HepG2 (cell line): Measurements from ENCODE around the gene AGPAT2. TPM values are rescaled to one million over a fixed set of nuclear protein-coding genes. Genes with fewer than 3 reads are reported as not detected.
A peak's percentile ranks its signal among the peaks of the same experiment; 100 is the strongest.

Experiments
- ATAC-seq: fragments of 200-7000 bp; cut with Tn5 transposase; 3 replicates; pipeline ENCODE4 v1.9.1; 2020; ENCODE audit warnings: mild to moderate bottlenecking, moderate library complexity
- BruUV-seq: library from RNA; stranded (reverse); fragments of 400-500 nt; replicated peaks from 2 replicates; lab custom pipeline; 2021; lab: Mats Ljungman, UMichigan
- CTCF ChIA-PET: fragments of 300-600 bp; formaldehyde crosslinking; extraction: SDS; loops from one replicate; lab custom pipeline; 2021; ENCODE audit warnings: low total read pairs, inconsistent platforms, low intra/inter-chr PET ratio; lab: Yijun Ruan, JAX
- POLR2A ChIA-PET: fragments of 350-600 bp; sonication (Branson Sonifier 250); formaldehyde crosslinking; loops from one replicate; lab custom pipeline; 2020; ENCODE audit warnings: antibody characterized with exemption, inconsistent platforms; lab: Yijun Ruan, JAX
- DNase-seq: peaks from one replicate; pipeline ENCODE4 v3.0.0-alpha.2; 2015; ENCODE audit warnings: low spot score
- FAIRE-seq: peaks from 3 replicates; lab custom pipeline; 2011; peaks lifted over from hg19 to GRCh38; lab: Jason Lieb, UNC
- H2AFZ ChIP-seq: one replicate; pipeline ENCODE4 v1.6.1; 2011; ENCODE audit warnings: low read length, inconsistent platforms
- H3K27ac ChIP-seq: fragments of 300-600 bp; 3 replicates; pipeline ENCODE4 v1.8.0; 2011; ENCODE audit warnings: mixed run types, mild to moderate bottlenecking, mixed read lengths, low read length, inconsistent platforms; ENCODE audit not compliant: insufficient read depth; ENCODE audit errors: extremely low read length
- H3K27me3 ChIP-seq, 2 experiments: fragments of 200-600 bp in 1 of 2; 2 replicates in 1 of 2; 3 replicates in 1 of 2; pipeline versions ENCODE4 v1.6.0 to v1.8.0; 2011; ENCODE audit warnings: low read length in 2 of 2, mild to moderate bottlenecking in 2 of 2, moderate library complexity in 2 of 2, inconsistent platforms in 1 of 2; ENCODE audit not compliant: insufficient read depth in 2 of 2, control insufficient read depth in 1 of 2
- H3K36me3 ChIP-seq, 2 experiments: fragments of 200-600 bp in 1 of 2; replicated peaks in 1 of 2; 2 replicates in 1 of 2; 3 replicates in 1 of 2; pipeline versions ENCODE4 v1.5.1 to v1.8.0; 2011; ENCODE audit warnings: low read length in 2 of 2, inconsistent platforms in 1 of 2; ENCODE audit not compliant: insufficient read depth in 2 of 2, control insufficient read depth in 1 of 2
- H3K4me1 ChIP-seq: 2 replicates; pipeline ENCODE4 v1.5.1; 2012; ENCODE audit warnings: low read length, inconsistent platforms; ENCODE audit not compliant: insufficient read depth
- H3K4me2 ChIP-seq: 2 replicates; pipeline ENCODE4 v1.6.0; 2011; ENCODE audit warnings: low read depth, low read length, inconsistent platforms
- H3K4me3 ChIP-seq, 3 experiments: fragments of 200-600 bp in 1 of 3; sonication (generic), shearing (Covaris generic) in 1 of 3; replicated peaks in 1 of 3; 2 replicates each; pipeline ENCODE4 v1.5.1; 2011 to 2016; ENCODE audit warnings: low read length in 3 of 3, inconsistent platforms in 2 of 3, low read depth in 2 of 3, mild to moderate bottlenecking in 2 of 3, control low read depth in 1 of 3, mixed read lengths in 1 of 3; ENCODE audit not compliant: insufficient read depth in 1 of 3
- H3K79me2 ChIP-seq: one replicate; pipeline ENCODE4 v1.6.1; 2011; ENCODE audit warnings: low read length, inconsistent platforms; ENCODE audit not compliant: insufficient read depth
- H3K9ac ChIP-seq: 2 replicates; pipeline ENCODE4 v1.6.0; 2011; ENCODE audit warnings: mild to moderate bottlenecking, low read depth, low read length, inconsistent platforms; ENCODE audit not compliant: insufficient read depth
- H3K9me3 ChIP-seq: 2 replicates; pipeline ENCODE4 v1.5.1; 2012; ENCODE audit warnings: mild to moderate bottlenecking, low read length
- H4K20me1 ChIP-seq: 2 replicates; pipeline ENCODE4 v1.6.0; 2011; ENCODE audit warnings: inconsistent platforms, mild to moderate bottlenecking, low read length, moderate library complexity; ENCODE audit not compliant: insufficient read depth
- HNF4A ChIP-seq: sonication (generic); formaldehyde crosslinking; IDR thresholded peaks from 2 replicates; pipeline ENCODE4 v1.4.0; 2020; ENCODE audit warnings: missing genetic modification reagents
- NRL ChIP-seq: sonication (generic); formaldehyde crosslinking; IDR thresholded peaks from 2 replicates; pipeline ENCODE4 v1.5.0; 2020; ENCODE audit warnings: missing genetic modification reagents, mild to moderate bottlenecking, moderate library complexity, borderline replicate concordance
- RBM22 ChIP-seq: fragments of 200-400 bp; formaldehyde crosslinking; optimal IDR thresholded peaks from 2 replicates; pipeline ENCODE3; 2017; ENCODE audit warnings: mild to moderate bottlenecking, low read length, moderate library complexity
- REPIN1 ChIP-seq: sonication (generic); formaldehyde crosslinking; IDR thresholded peaks from 2 replicates; pipeline ENCODE4 v1.8.0; 2022; ENCODE audit warnings: missing genetic modification reagents, low read depth, mild to moderate bottlenecking, borderline replicate concordance
- SAP130 ChIP-seq: IDR thresholded peaks from 2 replicates; pipeline ENCODE4 v1.6.1; 2016; ENCODE audit warnings: low read depth
- SRSF9 ChIP-seq: fragments of 200-400 bp; formaldehyde crosslinking; IDR thresholded peaks from 2 replicates; pipeline ENCODE4 v1.6.1; 2018; ENCODE audit warnings: borderline replicate concordance, mild to moderate bottlenecking, low read depth, low read length; ENCODE audit not compliant: insufficient read depth, poor library complexity, severe bottlenecking
- TEAD2 ChIP-seq: sonication (generic); formaldehyde crosslinking; IDR thresholded peaks from 2 replicates; pipeline ENCODE4 v1.9.0; 2021; ENCODE audit warnings: missing genetic modification reagents
- ZFX ChIP-seq: sonication (generic); formaldehyde crosslinking; IDR thresholded peaks from 2 replicates; pipeline ENCODE4 v1.4.0; 2020; ENCODE audit warnings: mild to moderate bottlenecking, low read depth, missing genetic modification reagents, moderate library complexity
- ZNF124 ChIP-seq: sonication (generic); formaldehyde crosslinking; IDR thresholded peaks from 2 replicates; pipeline ENCODE4 v1.4.0; 2020; ENCODE audit warnings: missing genetic modification reagents
- ZNF180 ChIP-seq: sonication (generic); formaldehyde crosslinking; IDR thresholded peaks from 2 replicates; pipeline ENCODE4 v1.4.0; 2020; ENCODE audit warnings: low read depth, missing genetic modification reagents, borderline replicate concordance
- ZNF263 ChIP-seq: sonication (generic); formaldehyde crosslinking; IDR thresholded peaks from 2 replicates; pipeline ENCODE4 v1.4.0; 2020; ENCODE audit warnings: missing genetic modification reagents
- ZNF367 ChIP-seq: sonication (generic); formaldehyde crosslinking; IDR thresholded peaks from 2 replicates; pipeline ENCODE4 v1.4.0; 2020; ENCODE audit warnings: missing genetic modification reagents, borderline replicate concordance
- ZNF496 ChIP-seq: sonication (generic); formaldehyde crosslinking; IDR thresholded peaks from 2 replicates; pipeline ENCODE4 v1.8.1; 2023; ENCODE audit warnings: mild to moderate bottlenecking, moderate library complexity, missing genetic modification reagents; ENCODE audit not compliant: insufficient replicate concordance
- ZNF572 ChIP-seq: sonication (generic); formaldehyde crosslinking; IDR thresholded peaks from 2 replicates; pipeline ENCODE4 v1.5.1; 2020; ENCODE audit warnings: mild to moderate bottlenecking, missing genetic modification reagents
- ZNF7 ChIP-seq: IDR thresholded peaks from 2 replicates; pipeline ENCODE4 v1.6.1; 2016; ENCODE audit warnings: missing biosample characterization, missing genetic modification reagents
- WGBS: methylation state at CpG from one replicate; pipeline ENCODE4 v1.1.6; 2017; ENCODE audit warnings: low lambda C conversion rate; 5-methylcytosine and 5-hydroxymethylcytosine counted together
- in situ Hi-C: cut with HindIII; loops from 2 replicates; pipeline ENCODE4 v1.10.0; 2017; ENCODE audit warnings: low pct_unique_long_range_greater_than_20kb; ENCODE audit not compliant: extremely low pct_ligation_motif_present
- intact Hi-C: fragments of 100-400 bp; cut with micrococcal nuclease; formaldehyde crosslinking; loops from one replicate; pipeline ENCODE4 v1.10.0; 2022; ENCODE audit not compliant: unreplicated experiment
- polyA plus RNA-seq, 8 experiments: library from polyadenylated mRNA; depleted of rRNA in 3 of 8; stranded (reverse) in 7 of 8; unstranded in 1 of 8; fragments of >200 nt; fragmentation: Illumina TruSeq in 4 of 8; extraction: Trizol in 4 of 8; gene quantifications; 2 replicates each; pipeline versions ENCODE4 v1.2.1 to v1.2.3, GENCODE V29; 2011 to 2016; ENCODE audit warnings: low read depth in 4 of 8, missing spikeins in 1 of 8, mixed read lengths in 1 of 8; ENCODE audit not compliant: insufficient read depth in 1 of 8
- total RNA-seq, 5 experiments: library from RNA; depleted of rRNA; stranded (reverse); fragments of >200 nt; fragmentation: Illumina TruSeq; extraction: Trizol; gene quantifications; 2 replicates each; pipeline ENCODE4 v1.2.3, GENCODE V29; 2016; ENCODE audit warnings: low read depth in 1 of 5
- TF ChIP-seq, protein P1 (sequence below): sonication (generic); formaldehyde crosslinking; IDR thresholded peaks from 2 replicates; pipeline ENCODE4 v1.4.0; 2020; ENCODE audit warnings: mild to moderate bottlenecking, missing genetic modification reagents
- TF ChIP-seq, protein P2 (sequence below): sonication (generic); formaldehyde crosslinking; IDR thresholded peaks from 2 replicates; pipeline ENCODE4 v1.5.1; 2020; ENCODE audit warnings: mild to moderate bottlenecking, missing genetic modification reagents, moderate library complexity

AGPAT2 gene
- total and polyA plus RNA-seq, 2 of the 13 experiments (the other 11 are each of a cell fraction or from before 2014, with no cell fraction given): 3.9 to 25.8 TPM

DNA sequence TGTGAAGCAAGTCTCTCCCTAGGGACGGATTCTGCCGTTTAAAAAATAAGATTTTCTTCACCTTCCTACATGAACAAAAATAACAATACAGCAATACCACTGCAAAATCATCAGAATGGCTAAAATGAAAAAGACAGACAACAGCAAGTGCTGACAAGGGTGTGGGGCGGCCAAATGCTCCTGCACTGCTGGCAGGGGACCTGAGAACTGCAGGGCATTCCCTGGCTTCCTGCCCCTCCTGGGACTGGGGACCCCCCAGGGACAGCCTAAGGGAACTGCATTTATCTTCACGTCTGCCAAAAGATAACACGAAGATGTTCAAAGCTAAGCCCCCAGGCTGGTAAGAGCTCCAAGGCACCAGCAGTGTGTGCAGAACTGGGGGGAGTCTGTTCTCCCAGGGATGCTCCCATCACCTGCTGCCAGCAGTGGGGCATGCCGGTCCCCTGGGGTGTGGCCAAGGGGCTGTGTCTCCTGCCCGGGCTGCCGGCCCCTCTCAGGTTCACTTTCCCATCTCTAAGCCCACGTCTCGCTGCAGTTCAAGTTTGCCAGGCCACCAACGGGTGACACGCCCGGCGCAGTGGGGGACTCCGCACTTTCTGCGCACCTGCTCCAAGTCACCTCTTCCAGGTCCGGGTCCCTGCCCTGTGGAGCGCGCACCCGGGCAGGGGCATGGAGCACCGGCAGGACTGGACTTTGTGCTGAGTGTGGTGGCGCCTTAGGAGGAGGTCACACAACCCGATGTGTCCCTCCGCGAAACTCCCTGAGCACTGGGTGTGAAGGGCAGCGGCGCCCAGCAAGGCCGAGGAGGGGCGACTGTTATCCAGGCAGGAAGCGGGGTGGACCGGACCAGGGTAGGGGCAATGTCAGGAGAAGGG lies 29.0 kb downstream of the AGPAT2 start:
- Histone ChIP-seq H2AFZ (no peak overlapping the region), H3K79me2 (no peaks in the 10 kb centered on the region), H3K4me3 (no peak overlapping the region; a peak in 1 of 6 replicates), H3K4me2 (peak overlapping the region; percentile 9; the same call in 1 of the 2 replicates), H3K9ac (no peak overlapping the region), H3K36me3 (no peaks in the 10 kb centered on the region), H3K9me3 (no peaks in the 10 kb centered on the region), H3K27ac (no peak overlapping the region), H3K27me3 (peaks cover 47 to 95% of the 10 kb centered on the region in 2 experiments), H4K20me1 (no peaks in the 10 kb centered on the region), H3K4me1 (peaks cover 28% of the 10 kb centered on the region)
- ATAC-seq: no peak; the same call in 2 of the 3 replicates
- CTCF ChIA-PET: no interaction called here
- POLR2A ChIA-PET: no interaction called here
- WGBS: 10% methylated on average over 10 of the region's 31 CpGs
- FAIRE-seq: no peak
- BruUV-seq: no TSS peak
- intact Hi-C loops: no loop called here
- DNase-seq: no peak
- in situ Hi-C loops: no loop called here
- TF ChIP-seq ZNF572 (CRISPR knock-in tag): no peak
- peak; percentile 29; the same call in 1 of the 2 replicates for TF ChIP-seq HNF4A
- TF ChIP-seq TEAD2 (CRISPR knock-in tag): no peak
- TF ChIP-seq ZNF180 (CRISPR knock-in tag): no peak
- 0 out of 2 replicates have a peak, but pooled peaks have one; percentile 19 for TF ChIP-seq ZFX (CRISPR knock-in tag)
- TF ChIP-seq ZNF496 (CRISPR knock-in tag): no peak
- no peak for TF ChIP-seq ZNF124 (CRISPR knock-in tag)
- TF ChIP-seq, protein P1, sequence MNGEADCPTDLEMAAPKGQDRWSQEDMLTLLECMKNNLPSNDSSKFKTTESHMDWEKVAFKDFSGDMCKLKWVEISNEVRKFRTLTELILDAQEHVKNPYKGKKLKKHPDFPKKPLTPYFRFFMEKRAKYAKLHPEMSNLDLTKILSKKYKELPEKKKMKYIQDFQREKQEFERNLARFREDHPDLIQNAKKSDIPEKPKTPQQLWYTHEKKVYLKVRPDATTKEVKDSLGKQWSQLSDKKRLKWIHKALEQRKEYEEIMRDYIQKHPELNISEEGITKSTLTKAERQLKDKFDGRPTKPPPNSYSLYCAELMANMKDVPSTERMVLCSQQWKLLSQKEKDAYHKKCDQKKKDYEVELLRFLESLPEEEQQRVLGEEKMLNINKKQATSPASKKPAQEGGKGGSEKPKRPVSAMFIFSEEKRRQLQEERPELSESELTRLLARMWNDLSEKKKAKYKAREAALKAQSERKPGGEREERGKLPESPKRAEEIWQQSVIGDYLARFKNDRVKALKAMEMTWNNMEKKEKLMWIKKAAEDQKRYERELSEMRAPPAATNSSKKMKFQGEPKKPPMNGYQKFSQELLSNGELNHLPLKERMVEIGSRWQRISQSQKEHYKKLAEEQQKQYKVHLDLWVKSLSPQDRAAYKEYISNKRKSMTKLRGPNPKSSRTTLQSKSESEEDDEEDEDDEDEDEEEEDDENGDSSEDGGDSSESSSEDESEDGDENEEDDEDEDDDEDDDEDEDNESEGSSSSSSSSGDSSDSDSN (CRISPR knock-in tag): peak; percentile 24; the same call in 1 of the 2 replicates
- peak; percentile 96 for TF ChIP-seq ZNF7
- no peak for TF ChIP-seq RBM22
- 0 out of 2 replicates have a peak, but pooled peaks have one; percentile 19 for TF ChIP-seq SAP130
- TF ChIP-seq ZNF263 (CRISPR knock-in tag): peak; percentile 58
- TF ChIP-seq, protein P2, sequence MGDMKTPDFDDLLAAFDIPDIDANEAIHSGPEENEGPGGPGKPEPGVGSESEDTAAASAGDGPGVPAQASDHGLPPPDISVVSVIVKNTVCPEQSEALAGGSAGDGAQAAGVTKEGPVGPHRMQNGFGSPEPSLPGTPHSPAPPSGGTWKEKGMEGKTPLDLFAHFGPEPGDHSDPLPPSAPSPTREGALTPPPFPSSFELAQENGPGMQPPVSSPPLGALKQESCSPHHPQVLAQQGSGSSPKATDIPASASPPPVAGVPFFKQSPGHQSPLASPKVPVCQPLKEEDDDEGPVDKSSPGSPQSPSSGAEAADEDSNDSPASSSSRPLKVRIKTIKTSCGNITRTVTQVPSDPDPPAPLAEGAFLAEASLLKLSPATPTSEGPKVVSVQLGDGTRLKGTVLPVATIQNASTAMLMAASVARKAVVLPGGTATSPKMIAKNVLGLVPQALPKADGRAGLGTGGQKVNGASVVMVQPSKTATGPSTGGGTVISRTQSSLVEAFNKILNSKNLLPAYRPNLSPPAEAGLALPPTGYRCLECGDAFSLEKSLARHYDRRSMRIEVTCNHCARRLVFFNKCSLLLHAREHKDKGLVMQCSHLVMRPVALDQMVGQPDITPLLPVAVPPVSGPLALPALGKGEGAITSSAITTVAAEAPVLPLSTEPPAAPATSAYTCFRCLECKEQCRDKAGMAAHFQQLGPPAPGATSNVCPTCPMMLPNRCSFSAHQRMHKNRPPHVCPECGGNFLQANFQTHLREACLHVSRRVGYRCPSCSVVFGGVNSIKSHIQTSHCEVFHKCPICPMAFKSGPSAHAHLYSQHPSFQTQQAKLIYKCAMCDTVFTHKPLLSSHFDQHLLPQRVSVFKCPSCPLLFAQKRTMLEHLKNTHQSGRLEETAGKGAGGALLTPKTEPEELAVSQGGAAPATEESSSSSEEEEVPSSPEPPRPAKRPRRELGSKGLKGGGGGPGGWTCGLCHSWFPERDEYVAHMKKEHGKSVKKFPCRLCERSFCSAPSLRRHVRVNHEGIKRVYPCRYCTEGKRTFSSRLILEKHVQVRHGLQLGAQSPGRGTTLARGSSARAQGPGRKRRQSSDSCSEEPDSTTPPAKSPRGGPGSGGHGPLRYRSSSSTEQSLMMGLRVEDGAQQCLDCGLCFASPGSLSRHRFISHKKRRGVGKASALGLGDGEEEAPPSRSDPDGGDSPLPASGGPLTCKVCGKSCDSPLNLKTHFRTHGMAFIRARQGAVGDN (CRISPR knock-in tag): 0 out of 2 replicates have a peak, but pooled peaks have one; percentile 13
- no peak for TF ChIP-seq ZNF367 (CRISPR knock-in tag)
- TF ChIP-seq SRSF9: no peak
- no peak for TF ChIP-seq REPIN1
- 0 out of 2 replicates have a peak, but pooled peaks have one; percentile 22 for TF ChIP-seq NRL (CRISPR knock-in tag)
